ENCODE data around the gene C9orf78. TPM values are rescaled to one million over a fixed set of nuclear protein-coding genes. Genes with fewer than 3 reads are reported as not detected.

The C9orf78 gene
- total and polyA plus RNA-seq, 2 experiments from 2014 or later: 34.4 to 84.6 TPM

GRCh38 chr9:129816501-129817435 is 18.3 kb downstream of the C9orf78 start:
- Histone ChIP-seq H3K79me2 (replicated peaks; ENCODE audit: insufficient read depth) (peaks cover 9% of the 10 kb centered on the region; the same call in 1 of the 2 replicates), H3F3A (replicated peaks; ENCODE audit: low read depth) (peaks cover 8% of the 10 kb centered on the region; the same call in 1 of the 2 replicates), H4K20me1 (replicated peaks; ENCODE audit: insufficient read depth) (peaks cover 6% of the 10 kb centered on the region; the same call in 1 of the 2 replicates), H3K9me2 (ENCODE audit: insufficient read depth) (no peaks in the 10 kb centered on the region), H3K36me3 (ENCODE audit: insufficient read depth) (peaks cover 22% of the 10 kb centered on the region; the same call in 1 of the 2 replicates), H2AFZ (no peak overlapping the region), H3K4me2 (no peak overlapping the region), H3K4me3 (no peak overlapping the region), H3K27me3 (ENCODE audit: insufficient read depth) (no peaks in the 10 kb centered on the region), H3K27ac (ENCODE audit: low read depth) (no peak overlapping the region), H3K4me1 (ENCODE audit: insufficient read depth) (no peaks in the 10 kb centered on the region)
- Mint-ChIP-seq H3K4me3 (no peak overlapping the region; the same call in 2 of the 3 replicates), H3K27ac (no peak overlapping the region), H3K36me3 (ENCODE audit: low read depth) (peaks cover 67% of the 10 kb centered on the region), H3K9me3 (no peaks in the 10 kb centered on the region), H3K4me1 (no peaks in the 10 kb centered on the region), H3K27me3 (ENCODE audit: insufficient read depth, low read depth, poor library complexity) (peaks cover 12% of the 10 kb centered on the region)
- TF ChIP-seq JUNB (IDR thresholded peaks at IDR 0.05; ENCODE audit: unreplicated experiment) (no peak), POLR2AphosphoS5 (IDR thresholded peaks at IDR 0.05; ENCODE audit: low read depth) (no peak), EZH2phosphoT487 (IDR thresholded peaks at IDR 0.05; ENCODE audit: unreplicated experiment) (no peak), NANOG (IDR thresholded peaks at IDR 0.05; ENCODE audit: borderline replicate concordance) (no peak), ETS1 (IDR thresholded peaks at IDR 0.05) (no peak), REST (IDR thresholded peaks at IDR 0.05; ENCODE audit: unreplicated experiment) (no peak), CTCF (conservative IDR thresholded peaks at IDR 0.05; ENCODE audit: low read depth in 2 of 2) (no peak), ZNF331 (CRISPR knock-in tag; IDR thresholded peaks at IDR 0.05; ENCODE audit: low read depth) (no peak), ZNF114 (CRISPR knock-in tag; IDR thresholded peaks at IDR 0.05) (no peak), EZH2 (IDR thresholded peaks at IDR 0.05; ENCODE audit: low read depth, unreplicated experiment) (no peak), CREB1 (CRISPR knock-in tag; IDR thresholded peaks at IDR 0.05; ENCODE audit: low read depth) (no peak), ZNF462 (CRISPR knock-in tag; IDR thresholded peaks at IDR 0.05) (no peak), STAT1 (IDR thresholded peaks at IDR 0.05; ENCODE audit: unreplicated experiment) (no peak)
- DNase-seq (ENCODE audit: low spot score) (no peak), ATAC-seq (no peak)
